Upper lobe of left lung (tissue), 4 donors: Measurements from ENCODE around the gene NOL11.

Experiments
- POLR2A ChIP-seq, 4 donors: fragments of 450-650 bp; IDR thresholded peaks; one replicate each; pipeline ENCODE4 v1.5.1; 2016 to 2017; ENCODE audit warnings: antibody characterized with exemption in 4 of 4, mild to moderate bottlenecking in 2 of 4
- POLR2AphosphoS5 ChIP-seq, 2 donors: sonication (generic); formaldehyde crosslinking; IDR thresholded peaks; one replicate each; pipeline ENCODE4 v1.5.1; 2017; ENCODE audit warnings: antibody characterized with exemption in 2 of 2
- TF ChIP-seq, protein P1 (sequence below), 6 experiments: fragments of 450-650 bp in 4 of 6; fragments of 200-600 bp in 2 of 6; sonication (generic) in 2 of 6; IDR thresholded peaks; one replicate each; pipeline ENCODE4 v1.5.1; 2016 to 2019; ENCODE audit warnings: antibody characterized with exemption in 6 of 6

GRCh38 chr17:67682196-67682595 is 35.5 kb upstream of the NOL11 start:
- TF ChIP-seq POLR2AphosphoS5 (IDR thresholded peaks at IDR 0.05) (no peak), POLR2A (IDR thresholded peaks at IDR 0.05) (no peak)
- TF ChIP-seq, protein P1, sequence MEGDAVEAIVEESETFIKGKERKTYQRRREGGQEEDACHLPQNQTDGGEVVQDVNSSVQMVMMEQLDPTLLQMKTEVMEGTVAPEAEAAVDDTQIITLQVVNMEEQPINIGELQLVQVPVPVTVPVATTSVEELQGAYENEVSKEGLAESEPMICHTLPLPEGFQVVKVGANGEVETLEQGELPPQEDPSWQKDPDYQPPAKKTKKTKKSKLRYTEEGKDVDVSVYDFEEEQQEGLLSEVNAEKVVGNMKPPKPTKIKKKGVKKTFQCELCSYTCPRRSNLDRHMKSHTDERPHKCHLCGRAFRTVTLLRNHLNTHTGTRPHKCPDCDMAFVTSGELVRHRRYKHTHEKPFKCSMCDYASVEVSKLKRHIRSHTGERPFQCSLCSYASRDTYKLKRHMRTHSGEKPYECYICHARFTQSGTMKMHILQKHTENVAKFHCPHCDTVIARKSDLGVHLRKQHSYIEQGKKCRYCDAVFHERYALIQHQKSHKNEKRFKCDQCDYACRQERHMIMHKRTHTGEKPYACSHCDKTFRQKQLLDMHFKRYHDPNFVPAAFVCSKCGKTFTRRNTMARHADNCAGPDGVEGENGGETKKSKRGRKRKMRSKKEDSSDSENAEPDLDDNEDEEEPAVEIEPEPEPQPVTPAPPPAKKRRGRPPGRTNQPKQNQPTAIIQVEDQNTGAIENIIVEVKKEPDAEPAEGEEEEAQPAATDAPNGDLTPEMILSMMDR (IDR thresholded peaks at IDR 0.05) = no peak
